ENCODE data around the gene C2orf78.

DNA sequence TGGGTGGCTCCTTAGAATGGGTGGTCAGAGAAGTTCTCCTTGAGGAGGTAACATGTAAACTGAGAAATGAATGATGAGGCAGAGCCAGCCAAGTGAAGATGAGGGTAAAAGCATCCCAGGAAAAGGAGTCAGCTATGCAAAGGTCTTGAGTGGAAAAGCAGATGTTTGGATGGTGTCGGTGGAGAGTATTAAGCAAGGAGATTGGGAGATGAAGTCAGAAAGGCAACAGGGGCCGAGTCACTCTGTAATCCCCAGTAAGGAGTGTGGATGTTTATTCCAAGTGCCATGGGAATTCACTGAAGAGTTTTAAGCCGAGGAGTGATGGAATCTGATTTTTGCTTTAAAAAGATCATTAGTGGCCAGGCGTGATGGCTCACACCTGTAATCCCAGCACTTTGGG, 41.4 kb downstream of the C2orf78 start:
- TF ChIP-seq CTCF (IDR thresholded peaks at IDR 0.05; ENCODE audit: extremely low read depth in 1 of 2, insufficient read depth in 1 of 2, low read depth in 1 of 2, low read length in 2 of 2) (no peak), JUN (IDR thresholded peaks at IDR 0.05; ENCODE audit: borderline replicate concordance, insufficient read depth, insufficient read length, low read depth) (no peak)
- TF ChIP-seq, protein P1, sequence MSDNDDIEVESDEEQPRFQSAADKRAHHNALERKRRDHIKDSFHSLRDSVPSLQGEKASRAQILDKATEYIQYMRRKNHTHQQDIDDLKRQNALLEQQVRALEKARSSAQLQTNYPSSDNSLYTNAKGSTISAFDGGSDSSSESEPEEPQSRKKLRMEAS (IDR thresholded peaks at IDR 0.05; ENCODE audit: insufficient read depth, insufficient read length): no peak
